ENCODE measurements around the gene SPEM1.

DNA sequence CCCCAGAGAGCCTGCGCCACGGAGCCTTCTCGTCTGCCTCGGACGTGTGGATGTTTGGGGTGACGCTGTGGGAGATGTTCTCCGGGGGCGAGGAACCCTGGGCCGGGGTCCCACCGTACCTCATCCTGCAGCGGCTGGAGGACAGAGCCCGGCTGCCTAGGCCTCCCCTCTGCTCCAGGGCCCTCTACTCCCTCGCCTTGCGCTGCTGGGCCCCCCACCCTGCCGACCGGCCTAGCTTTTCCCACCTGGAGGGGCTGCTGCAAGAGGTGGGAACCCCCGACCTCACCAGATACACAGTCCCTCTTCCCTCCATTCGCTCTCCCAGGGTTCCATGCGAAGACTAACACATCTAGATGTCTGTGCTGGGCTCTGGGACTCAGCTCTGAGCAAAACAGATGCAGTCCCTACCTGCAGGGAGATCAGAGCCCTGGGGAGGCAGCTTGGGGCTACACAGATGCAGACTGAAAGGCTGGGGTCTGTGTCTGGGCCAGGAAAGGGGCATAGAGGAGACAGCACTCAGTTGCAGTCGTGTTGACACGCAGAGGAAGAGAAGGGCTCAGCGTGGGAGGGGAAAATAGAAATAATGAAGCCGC lies 35.5 kb upstream of the SPEM1 start:
- TF ChIP-seq POLR2A (IDR thresholded peaks at IDR 0.05), result no peak
- TF ChIP-seq, protein P1, sequence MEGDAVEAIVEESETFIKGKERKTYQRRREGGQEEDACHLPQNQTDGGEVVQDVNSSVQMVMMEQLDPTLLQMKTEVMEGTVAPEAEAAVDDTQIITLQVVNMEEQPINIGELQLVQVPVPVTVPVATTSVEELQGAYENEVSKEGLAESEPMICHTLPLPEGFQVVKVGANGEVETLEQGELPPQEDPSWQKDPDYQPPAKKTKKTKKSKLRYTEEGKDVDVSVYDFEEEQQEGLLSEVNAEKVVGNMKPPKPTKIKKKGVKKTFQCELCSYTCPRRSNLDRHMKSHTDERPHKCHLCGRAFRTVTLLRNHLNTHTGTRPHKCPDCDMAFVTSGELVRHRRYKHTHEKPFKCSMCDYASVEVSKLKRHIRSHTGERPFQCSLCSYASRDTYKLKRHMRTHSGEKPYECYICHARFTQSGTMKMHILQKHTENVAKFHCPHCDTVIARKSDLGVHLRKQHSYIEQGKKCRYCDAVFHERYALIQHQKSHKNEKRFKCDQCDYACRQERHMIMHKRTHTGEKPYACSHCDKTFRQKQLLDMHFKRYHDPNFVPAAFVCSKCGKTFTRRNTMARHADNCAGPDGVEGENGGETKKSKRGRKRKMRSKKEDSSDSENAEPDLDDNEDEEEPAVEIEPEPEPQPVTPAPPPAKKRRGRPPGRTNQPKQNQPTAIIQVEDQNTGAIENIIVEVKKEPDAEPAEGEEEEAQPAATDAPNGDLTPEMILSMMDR (IDR thresholded peaks at IDR 0.05), result no peak

All from body of pancreas (tissue), 4 donors.